CD4-positive, CD25-positive, alpha-beta regulatory T cell (primary cell): Measurements from ENCODE around the gene NPAS2. TPM values are rescaled to one million over a fixed set of nuclear protein-coding genes. Genes with fewer than 3 reads are reported as not detected.

Experiments used
- ATAC-seq, 2 donors: fragments of 150-1000 bp; cut with Tn5 transposase; one replicate each; pipeline ENCODE4 v1.10.0; 2021; ENCODE audit warnings: low read depth in 2 of 2, moderate number of reproducible peaks in 2 of 2, moderate library complexity in 1 of 2
- DNase-seq, 3 donors: peaks; one replicate each; pipeline versions ENCODE4 v3.0.0 to v3.0.0-alpha.2; 2012 to 2022; ENCODE audit warnings: mixed read lengths in 1 of 3
- H3K27ac ChIP-seq: one replicate; pipeline ENCODE4 v1.7.0; 2013; ENCODE audit warnings: mild to moderate bottlenecking, low read length; ENCODE audit not compliant: insufficient read depth, poor library complexity, severe bottlenecking
- H3K27me3 ChIP-seq: one replicate; pipeline ENCODE4 v1.7.0; 2013; ENCODE audit warnings: low read length; ENCODE audit not compliant: control insufficient read depth, insufficient read depth
- H3K36me3 ChIP-seq: one replicate; pipeline ENCODE4 v1.7.0; 2013; ENCODE audit warnings: mild to moderate bottlenecking, low read length, moderate library complexity; ENCODE audit not compliant: control insufficient read depth, insufficient read depth
- H3K4me1 ChIP-seq: 2 replicates; pipeline ENCODE4 v1.7.0; 2013; ENCODE audit warnings: mild to moderate bottlenecking, low read length; ENCODE audit not compliant: insufficient read depth, control insufficient read depth, poor library complexity, severe bottlenecking
- H3K4me3 ChIP-seq: one replicate; pipeline ENCODE4 v1.7.0; 2013; ENCODE audit warnings: low read depth, mild to moderate bottlenecking, low read length, moderate library complexity
- H3K9me3 ChIP-seq, 2 experiments: 1 replicate in 1 of 2; 2 replicates in 1 of 2; pipeline ENCODE4 v1.7.0; 2013; ENCODE audit warnings: low read length in 2 of 2, mild to moderate bottlenecking in 1 of 2, moderate library complexity in 1 of 2; ENCODE audit not compliant: control insufficient read depth in 2 of 2
- H3K27ac Mint-ChIP-seq, 3 donors: one replicate each; pipeline ENCODE4 v1.8.0; 2020 to 2022; ENCODE audit warnings: mild to moderate bottlenecking in 3 of 3, mixed read lengths in 3 of 3, moderate library complexity in 2 of 3
- H3K27me3 Mint-ChIP-seq: one replicate; pipeline ENCODE4 v1.8.0; 2022; ENCODE audit warnings: mild to moderate bottlenecking, mixed read lengths
- H3K36me3 Mint-ChIP-seq: one replicate; pipeline ENCODE4 v1.8.0; 2020; ENCODE audit warnings: mixed read lengths
- H3K4me1 Mint-ChIP-seq, 4 donors: one replicate each; pipeline ENCODE4 v1.8.0; 2020 to 2022; ENCODE audit warnings: mixed read lengths in 4 of 4, mild to moderate bottlenecking in 1 of 4
- H3K4me3 Mint-ChIP-seq, 4 donors: one replicate each; pipeline ENCODE4 v1.8.0; 2020 to 2022; ENCODE audit warnings: mild to moderate bottlenecking in 4 of 4, mixed read lengths in 4 of 4, moderate library complexity in 3 of 4
- H3K9me3 Mint-ChIP-seq, 7 donors: one replicate each; pipeline ENCODE4 v1.8.0; 2020 to 2022; ENCODE audit warnings: mixed read lengths in 7 of 7, mild to moderate bottlenecking in 3 of 7, moderate library complexity in 2 of 7
- polyA plus RNA-seq, 4 donors: library from polyadenylated mRNA; unstranded; fragments of 300-500 nt; fragmentation: Illumina TruSeq; gene quantifications; one replicate each; pipeline ENCODE4 v1.2.3, GENCODE V29; 2021
- total RNA-seq: library from RNA; stranded (reverse); gene quantifications from one replicate; pipeline ENCODE4 v1.2.3, GENCODE V29; 2022

NPAS2 gene
- total and polyA plus RNA-seq, 5 donors from 2014 or later = 0.22 to 0.72 (median 0.54) TPM; not detected in 1

DNA sequence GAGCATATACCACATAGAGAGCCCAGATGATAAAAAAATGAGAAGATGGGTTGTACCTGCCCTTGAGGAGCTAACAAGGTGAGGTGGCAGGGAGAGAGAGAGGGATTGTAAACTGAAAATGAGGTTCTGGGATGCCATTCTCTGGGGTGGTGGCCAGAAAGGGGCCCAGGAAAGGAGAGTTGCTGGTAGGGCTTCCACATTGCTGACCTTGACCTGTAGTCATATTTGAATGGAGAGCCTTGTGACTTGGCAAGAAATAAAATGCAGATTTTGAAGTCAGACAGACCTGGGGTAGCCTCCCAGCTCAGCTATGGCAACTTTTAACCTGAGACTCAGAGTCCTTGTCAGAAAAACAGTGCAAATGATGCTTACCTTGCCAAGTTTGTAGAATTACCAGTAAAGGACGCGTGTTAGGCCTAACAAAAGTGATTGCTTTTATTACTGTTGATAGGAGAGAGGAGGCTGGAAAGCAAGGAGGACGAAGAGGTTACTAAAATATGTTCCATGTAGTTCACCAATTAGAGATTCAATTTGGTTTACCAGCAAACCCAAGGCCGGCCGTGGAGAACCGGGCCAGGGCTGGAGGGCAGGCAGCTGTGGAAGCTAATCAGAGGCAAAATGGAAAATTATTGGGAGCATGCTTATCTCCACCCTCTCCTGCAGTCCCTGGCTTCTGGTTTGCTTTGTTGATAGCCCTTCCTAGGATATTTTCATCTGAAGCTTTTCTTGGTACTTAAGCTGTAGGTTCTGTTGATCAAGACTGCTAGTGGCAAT, 3.9 kb downstream of the NPAS2 start:
- H3K36me3 Mint-ChIP-seq = no peaks in the 10 kb centered on the region
- Histone ChIP-seq H3K36me3 (no peaks in the 10 kb centered on the region), H3K4me3 (no peak overlapping the region), H3K4me1 (peaks cover 8% of the 10 kb centered on the region), H3K27me3 (peaks cover 17% of the 10 kb centered on the region), H3K27ac (no peak overlapping the region), H3K9me3 (no peaks in the 10 kb centered on the region)
- H3K27me3 Mint-ChIP-seq = peaks cover 53% of the 10 kb centered on the region
- DNase-seq (no peak), ATAC-seq (no peak)
- no peak overlapping the region for H3K4me3 Mint-ChIP-seq
- H3K9me3 Mint-ChIP-seq = peaks cover 0 to 8% (median 2%) of the 10 kb centered on the region in 7 donors
- H3K27ac Mint-ChIP-seq = no peak overlapping the region
- H3K4me1 Mint-ChIP-seq = peaks cover 0 to 10% (median 4%) of the 10 kb centered on the region in 4 donors

GRCh38 chr2:100824842-100825241, 4.9 kb downstream of the NPAS2 start:
- H3K36me3 ChIP-seq = no peaks in the 10 kb centered on the region
- ATAC-seq = no peak
- no peaks in the 10 kb centered on the region for H3K4me1 ChIP-seq
- Mint-ChIP-seq H3K27me3 (peaks cover 53% of the 10 kb centered on the region), H3K9me3 (peaks cover 0 to 8% (median 2%) of the 10 kb centered on the region in 7 donors), H3K27ac (no peak overlapping the region), H3K36me3 (no peaks in the 10 kb centered on the region), H3K4me3 (no peak overlapping the region), H3K4me1 (peaks cover 0 to 9% (median 4%) of the 10 kb centered on the region in 4 donors)
- no peaks in the 10 kb centered on the region for H3K9me3 ChIP-seq
- peaks cover 17% of the 10 kb centered on the region for H3K27me3 ChIP-seq
- H3K27ac ChIP-seq = no peak overlapping the region
- H3K4me3 ChIP-seq = no peak overlapping the region
- DNase-seq = no peak

- H3K9me3 ChIP-seq = no peaks in the 10 kb centered on the region
- Mint-ChIP-seq H3K27ac (no peak overlapping the region), H3K4me1 (peaks cover 0 to 2% (median 1%) of the 10 kb centered on the region in 4 donors), H3K9me3 (peaks cover 0 to 8% (median 2%) of the 10 kb centered on the region in 7 donors), H3K27me3 (peaks cover 44% of the 10 kb centered on the region), H3K4me3 (no peak overlapping the region), H3K36me3 (no peaks in the 10 kb centered on the region)
- H3K4me1 ChIP-seq = no peaks in the 10 kb centered on the region
- peaks cover 12% of the 10 kb centered on the region for H3K27me3 ChIP-seq
- H3K36me3 ChIP-seq = no peaks in the 10 kb centered on the region
- H3K27ac ChIP-seq = no peak overlapping the region
- ATAC-seq (no peak), DNase-seq (no peak)
- no peak overlapping the region for H3K4me3 ChIP-seq
These were observed 6.6 kb downstream of the NPAS2 start for GRCh38 chr2:100826494-100826893.

DNA sequence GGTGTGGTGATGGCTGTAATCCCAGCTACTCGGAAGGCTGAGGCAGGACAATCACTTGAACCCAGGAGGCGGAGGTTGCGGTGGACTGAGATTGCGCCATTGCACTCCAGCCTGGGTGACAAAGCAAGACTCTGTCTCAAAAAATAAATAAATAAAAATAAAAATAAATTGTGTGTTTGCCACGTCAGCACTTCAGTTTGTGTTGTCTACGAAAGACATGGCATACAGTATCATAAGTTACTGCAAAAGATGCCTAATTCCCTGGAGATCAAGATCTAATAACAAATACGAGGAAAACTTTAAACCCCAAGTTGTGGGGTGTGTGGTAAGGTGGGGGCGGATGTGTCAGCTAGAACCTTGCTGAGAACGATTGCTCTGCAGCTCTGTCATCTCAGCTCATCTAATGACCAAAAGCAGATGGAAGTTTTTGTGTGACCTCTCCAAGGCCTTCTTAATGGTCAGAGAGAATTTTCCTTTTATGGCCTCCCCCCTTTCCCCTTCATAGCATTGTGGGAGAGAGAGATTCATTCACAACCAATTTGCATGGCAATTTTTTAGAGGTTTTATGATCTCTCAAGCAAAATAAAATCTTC, 11.3 kb downstream of the NPAS2 start:
- H3K4me3 ChIP-seq = no peak overlapping the region
- H3K9me3 Mint-ChIP-seq = peaks cover 0 to 8% (median 2%) of the 10 kb centered on the region in 7 donors
- no peak overlapping the region for H3K4me3 Mint-ChIP-seq
- H3K27ac Mint-ChIP-seq = no peak overlapping the region
- H3K27me3 ChIP-seq = peaks cover 2% of the 10 kb centered on the region
- no peaks in the 10 kb centered on the region for H3K36me3 Mint-ChIP-seq
- ATAC-seq (no peak), DNase-seq (no peak)
- H3K27ac ChIP-seq = no peak overlapping the region
- H3K9me3 ChIP-seq = no peaks in the 10 kb centered on the region
- H3K4me1 ChIP-seq = no peaks in the 10 kb centered on the region
- peaks cover 4% of the 10 kb centered on the region for H3K27me3 Mint-ChIP-seq
- H3K4me1 Mint-ChIP-seq = peaks cover 0 to 4% (median 0%) of the 10 kb centered on the region in 4 donors
- H3K36me3 ChIP-seq = no peaks in the 10 kb centered on the region

DNA sequence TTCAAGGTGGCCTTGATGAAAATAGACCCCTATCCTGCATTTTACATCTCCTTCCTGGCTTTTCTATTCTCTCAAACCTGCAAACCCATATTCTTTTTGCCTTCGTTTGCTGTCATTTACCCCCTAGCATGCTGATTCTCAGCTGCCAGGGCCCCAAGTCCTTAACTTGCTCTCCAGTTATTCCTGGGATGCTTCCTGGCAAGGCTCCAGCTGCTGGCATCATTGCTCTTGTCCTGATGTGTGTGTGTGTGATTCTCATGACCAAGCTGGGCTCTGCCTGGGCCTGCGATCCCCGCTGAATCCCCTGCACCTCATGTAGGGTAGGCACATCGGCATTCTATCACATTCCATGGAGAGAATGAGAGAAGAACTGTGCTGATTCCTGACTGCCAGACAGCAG, 11.9 kb downstream of the NPAS2 start:
- Mint-ChIP-seq H3K4me1 (peaks cover 0 to 4% (median 0%) of the 10 kb centered on the region in 4 donors), H3K9me3 (peaks cover 0 to 8% (median 2%) of the 10 kb centered on the region in 7 donors), H3K4me3 (no peak overlapping the region), H3K27me3 (peaks cover 4% of the 10 kb centered on the region), H3K27ac (no peak overlapping the region), H3K36me3 (no peaks in the 10 kb centered on the region)
- Histone ChIP-seq H3K27ac (no peak overlapping the region), H3K9me3 (no peaks in the 10 kb centered on the region), H3K4me1 (no peaks in the 10 kb centered on the region), H3K27me3 (peaks cover 2% of the 10 kb centered on the region), H3K36me3 (no peaks in the 10 kb centered on the region), H3K4me3 (no peak overlapping the region)
- no peak for DNase-seq
- ATAC-seq = no peak

- Histone ChIP-seq H3K4me1 (no peaks in the 10 kb centered on the region), H3K27ac (no peak overlapping the region), H3K27me3 (peaks cover 2% of the 10 kb centered on the region), H3K9me3 (no peaks in the 10 kb centered on the region), H3K36me3 (no peaks in the 10 kb centered on the region), H3K4me3 (no peak overlapping the region)
- peaks cover 4% of the 10 kb centered on the region for H3K27me3 Mint-ChIP-seq
- DNase-seq (no peak), ATAC-seq (no peak)
- peaks cover 0 to 5% (median 2%) of the 10 kb centered on the region in 7 donors for H3K9me3 Mint-ChIP-seq
- H3K27ac Mint-ChIP-seq = no peak overlapping the region
- peaks cover 0 to 4% (median 0%) of the 10 kb centered on the region in 4 donors for H3K4me1 Mint-ChIP-seq
- H3K36me3 Mint-ChIP-seq = no peaks in the 10 kb centered on the region
- H3K4me3 Mint-ChIP-seq = no peak overlapping the region
These were observed 12.9 kb downstream of the NPAS2 start for GRCh38 chr2:100832885-100833284.

- ATAC-seq (no peak), DNase-seq (no peak)
- H3K27me3 Mint-ChIP-seq = peaks cover 4% of the 10 kb centered on the region
- H3K9me3 Mint-ChIP-seq = peaks cover 0 to 4% (median 1%) of the 10 kb centered on the region in 7 donors
- no peak overlapping the region for H3K27ac ChIP-seq
- H3K4me3 Mint-ChIP-seq = no peak overlapping the region
- peaks cover 2% of the 10 kb centered on the region for H3K27me3 ChIP-seq
- peaks cover 0 to 4% (median 0%) of the 10 kb centered on the region in 4 donors for H3K4me1 Mint-ChIP-seq
- no peak overlapping the region for H3K4me3 ChIP-seq
- H3K27ac Mint-ChIP-seq = no peak overlapping the region
- no peaks in the 10 kb centered on the region for H3K36me3 Mint-ChIP-seq
- no peaks in the 10 kb centered on the region for H3K36me3 ChIP-seq
- H3K9me3 ChIP-seq = no peaks in the 10 kb centered on the region
- H3K4me1 ChIP-seq = no peaks in the 10 kb centered on the region
These were observed 13.4 kb downstream of the NPAS2 start for GRCh38 chr2:100833331-100833730.
